Fibroblast of gingiva (primary cell): Measurements from ENCODE around the gene CDH22.

Experiments used
- DNase-seq: peaks from one replicate; pipeline ENCODE4 v3.0.0-alpha.2; 2011; ENCODE audit warnings: low read depth

CDH22 gene

GRCh38 chr20:46267108-46268105, 40.9 kb downstream of the CDH22 start:
- no peak for DNase-seq

GRCh38 chr20:46265539-46265938, 42.8 kb downstream of the CDH22 start:
- DNase-seq: no peak

- no peak for DNase-seq
Observed at GRCh38 chr20:46264391-46265266, 43.7 kb downstream of the CDH22 start.

- no peak for DNase-seq
Observed at GRCh38 chr20:46261456-46262253, 46.6 kb downstream of the CDH22 start.

GRCh38 chr20:46260936-46261454, 47.3 kb downstream of the CDH22 start:
- no peak for DNase-seq

- peak; percentile 57 for DNase-seq
Observed at GRCh38 chr20:46260480-46260879, 47.8 kb downstream of the CDH22 start.

- no peak for DNase-seq
Observed at GRCh38 chr20:46259260-46259859, 48.9 kb downstream of the CDH22 start.

DNA sequence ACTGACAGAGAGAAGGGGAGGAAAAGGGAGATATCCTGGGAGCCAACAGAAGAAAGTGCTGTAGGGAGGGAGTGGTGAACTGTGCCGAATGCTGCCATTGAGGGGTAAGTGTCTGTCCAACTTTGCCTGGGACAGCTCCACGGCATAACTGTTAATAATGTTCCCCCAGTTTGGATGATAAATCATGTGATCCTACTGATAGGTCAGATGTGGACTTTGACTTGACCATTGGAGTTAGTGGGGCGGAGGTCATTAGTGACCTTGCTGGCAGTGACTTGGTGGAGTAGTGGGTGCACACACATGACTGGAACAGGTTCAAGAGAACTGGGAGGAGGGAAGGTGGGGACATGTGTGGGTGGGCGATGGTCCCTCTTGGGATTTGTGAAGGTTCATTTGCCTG, 50.4 kb downstream of the CDH22 start:
- no peak for DNase-seq

DNA sequence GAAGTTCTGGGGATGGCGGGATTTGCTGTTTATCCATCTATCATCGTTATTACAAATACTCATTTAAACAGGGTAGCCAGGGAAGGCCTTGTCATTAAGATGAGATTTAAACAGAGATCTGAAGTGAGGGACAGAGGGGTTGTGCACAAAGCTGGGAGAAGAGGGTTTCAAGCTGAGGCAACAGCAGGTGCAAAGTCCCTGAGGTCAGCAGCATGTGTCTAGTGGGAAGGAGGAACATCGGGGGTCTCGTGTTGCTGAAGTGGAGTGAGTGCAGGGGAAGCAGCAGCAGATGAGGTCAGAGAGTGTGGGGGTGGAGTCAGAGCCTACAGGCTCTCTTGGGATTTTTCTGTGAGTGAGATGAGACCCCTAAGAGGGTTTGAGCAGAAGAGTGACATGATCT, 52.0 kb downstream of the CDH22 start:
- DNase-seq: no peak

GRCh38 chr20:46255440-46256104, 52.7 kb downstream of the CDH22 start:
- DNase-seq: no peak

GRCh38 chr20:46253391-46253790, 54.9 kb downstream of the CDH22 start:
- DNase-seq: no peak

DNA sequence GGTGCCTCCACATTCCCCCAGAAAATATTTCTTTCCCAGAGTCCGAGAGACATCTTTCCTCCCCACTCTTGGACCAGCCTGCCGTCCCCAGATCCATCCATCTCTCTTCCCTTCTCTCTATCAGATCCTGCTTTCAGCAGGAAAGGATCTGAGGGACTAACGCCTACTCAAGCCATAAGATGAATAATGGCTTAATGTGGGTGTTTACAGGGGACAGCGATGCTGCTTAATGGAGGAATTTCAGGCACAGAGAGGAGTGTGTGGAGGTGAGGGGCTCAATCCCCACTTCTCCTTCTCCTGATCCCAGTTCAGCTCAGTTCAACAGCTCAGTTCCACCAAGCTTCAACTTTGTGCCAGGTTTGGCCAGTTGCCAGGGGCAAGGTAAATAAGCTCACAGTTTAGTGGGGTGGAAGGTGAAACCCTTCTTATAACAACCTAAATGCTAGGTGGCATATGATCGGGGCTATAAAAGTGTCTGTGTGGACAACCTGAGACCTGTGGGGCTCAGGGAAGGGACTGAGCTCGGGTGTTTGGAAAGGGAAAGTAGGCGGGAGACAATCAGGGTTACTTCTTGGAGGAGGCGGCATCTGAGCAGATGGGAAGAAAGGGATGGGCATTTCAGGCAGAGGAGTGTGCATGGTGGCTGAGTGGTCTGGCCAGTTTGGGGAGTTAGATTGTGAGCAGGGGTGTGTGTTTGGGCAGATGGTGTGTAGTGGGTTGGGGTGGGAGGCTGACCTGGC, 55.8 kb downstream of the CDH22 start:
- DNase-seq: no peak

- no peak for DNase-seq
Observed at GRCh38 chr20:46251211-46251673, 57.1 kb downstream of the CDH22 start.

GRCh38 chr20:46250772-46251171, 57.5 kb downstream of the CDH22 start:
- no peak for DNase-seq

GRCh38 chr20:46249671-46250070, 58.6 kb downstream of the CDH22 start:
- DNase-seq: no peak

GRCh38 chr20:46246559-46246958, 61.7 kb downstream of the CDH22 start:
- DNase-seq: no peak

DNA sequence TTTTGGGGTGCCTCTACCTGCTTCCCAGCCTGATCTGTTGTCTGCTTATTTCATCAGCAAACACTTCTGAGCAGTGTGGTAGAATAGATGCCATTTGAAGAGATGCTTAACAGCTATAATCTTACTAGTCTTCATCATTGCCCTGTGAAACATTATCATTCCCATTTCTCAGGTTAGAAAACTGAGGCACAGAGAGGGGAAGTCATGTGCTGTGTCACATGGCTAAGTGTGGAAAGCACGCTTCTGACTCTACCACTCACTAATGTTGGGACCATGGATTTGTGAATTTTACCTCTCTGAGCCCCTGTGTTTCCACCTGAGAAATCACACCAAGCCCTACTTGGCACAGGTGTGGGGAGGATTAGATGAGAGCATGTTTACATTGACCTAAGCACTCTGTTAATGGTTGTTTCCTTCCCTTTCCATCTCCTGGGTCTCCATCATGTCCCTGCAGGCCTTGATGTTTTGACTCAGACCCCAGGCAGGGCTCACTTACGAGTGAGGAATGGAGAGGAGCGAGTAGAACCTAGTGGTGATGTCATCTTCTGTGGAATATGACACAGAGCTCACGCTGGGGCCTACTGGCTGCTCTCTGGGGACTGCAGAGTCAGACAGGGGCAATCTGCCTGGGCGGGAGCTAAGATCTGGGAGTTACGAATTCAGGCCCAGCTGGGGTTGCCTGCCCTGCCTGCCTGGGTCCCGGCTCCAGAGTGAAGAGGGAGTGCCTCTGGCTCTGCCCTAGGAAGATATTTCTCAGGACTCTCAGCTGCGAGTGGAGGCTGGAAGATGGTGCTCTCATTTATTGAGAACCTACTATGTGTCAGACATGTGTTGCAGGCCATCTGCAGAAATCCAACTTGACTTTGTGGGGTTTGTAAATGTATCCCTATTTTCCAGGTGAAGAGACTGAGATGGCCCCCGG, 64.3 kb downstream of the CDH22 start:
- DNase-seq: no peak

- no peak for DNase-seq
Observed at GRCh38 chr20:46242390-46242789, 65.9 kb downstream of the CDH22 start.

DNA sequence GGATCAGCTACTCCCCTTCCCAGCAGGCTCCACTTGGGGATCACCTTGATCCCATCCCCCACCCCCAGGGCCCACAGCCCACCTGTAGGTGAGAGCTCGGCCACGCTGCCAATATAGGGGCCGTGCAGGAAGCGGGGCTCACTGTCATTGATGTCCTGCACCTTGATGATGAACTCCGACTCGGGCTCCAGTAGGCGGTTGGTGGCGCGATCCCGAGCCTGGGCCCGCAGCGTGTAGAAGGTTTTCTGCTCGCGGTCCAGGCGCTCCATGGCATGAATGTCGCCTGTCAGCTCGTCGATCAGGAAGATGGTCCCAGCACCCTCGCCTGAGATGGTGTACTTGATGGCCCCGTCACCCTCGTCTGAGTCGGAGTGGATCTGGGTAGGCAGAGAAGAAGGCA, 67.4 kb downstream of the CDH22 start:
- DNase-seq: no peak
